HepG2 (cell line): ENCODE measurements around the gene ZC3H13. TPM values are rescaled to one million over a fixed set of nuclear protein-coding genes. Genes with fewer than 3 reads are reported as not detected.

Source experiments
- ATAC-seq: fragments of 200-7000 bp; cut with Tn5 transposase; 3 replicates; pipeline ENCODE4 v1.9.1; 2020; ENCODE audit warnings: mild to moderate bottlenecking, moderate library complexity
- BruUV-seq: library from RNA; stranded (reverse); fragments of 400-500 nt; replicated peaks from 2 replicates; lab custom pipeline; 2021; lab: Mats Ljungman, UMichigan
- CTCF ChIA-PET: fragments of 300-600 bp; formaldehyde crosslinking; extraction: SDS; loops from one replicate; lab custom pipeline; 2021; ENCODE audit warnings: low total read pairs, inconsistent platforms, low intra/inter-chr PET ratio; lab: Yijun Ruan, JAX
- POLR2A ChIA-PET: fragments of 350-600 bp; sonication (Branson Sonifier 250); formaldehyde crosslinking; loops from one replicate; lab custom pipeline; 2020; ENCODE audit warnings: antibody characterized with exemption, inconsistent platforms; lab: Yijun Ruan, JAX
- DNase-seq: peaks from one replicate; pipeline ENCODE4 v3.0.0-alpha.2; 2015; ENCODE audit warnings: low spot score
- FAIRE-seq: peaks from 3 replicates; lab custom pipeline; 2011; peaks lifted over from hg19 to GRCh38; lab: Jason Lieb, UNC
- H2AFZ ChIP-seq: one replicate; pipeline ENCODE4 v1.6.1; 2011; ENCODE audit warnings: low read length, inconsistent platforms
- H3K27ac ChIP-seq: fragments of 300-600 bp; 3 replicates; pipeline ENCODE4 v1.8.0; 2011; ENCODE audit warnings: mixed run types, mild to moderate bottlenecking, mixed read lengths, low read length, inconsistent platforms; ENCODE audit not compliant: insufficient read depth; ENCODE audit errors: extremely low read length
- H3K27me3 ChIP-seq, 2 experiments: fragments of 200-600 bp in 1 of 2; 2 replicates in 1 of 2; 3 replicates in 1 of 2; pipeline versions ENCODE4 v1.6.0 to v1.8.0; 2011; ENCODE audit warnings: low read length in 2 of 2, mild to moderate bottlenecking in 2 of 2, moderate library complexity in 2 of 2, inconsistent platforms in 1 of 2; ENCODE audit not compliant: insufficient read depth in 2 of 2, control insufficient read depth in 1 of 2
- H3K36me3 ChIP-seq, 2 experiments: fragments of 200-600 bp in 1 of 2; replicated peaks in 1 of 2; 2 replicates in 1 of 2; 3 replicates in 1 of 2; pipeline versions ENCODE4 v1.5.1 to v1.8.0; 2011; ENCODE audit warnings: low read length in 2 of 2, inconsistent platforms in 1 of 2; ENCODE audit not compliant: insufficient read depth in 2 of 2, control insufficient read depth in 1 of 2
- H3K4me1 ChIP-seq: 2 replicates; pipeline ENCODE4 v1.5.1; 2012; ENCODE audit warnings: low read length, inconsistent platforms; ENCODE audit not compliant: insufficient read depth
- H3K4me2 ChIP-seq: 2 replicates; pipeline ENCODE4 v1.6.0; 2011; ENCODE audit warnings: low read depth, low read length, inconsistent platforms
- H3K4me3 ChIP-seq, 3 experiments: fragments of 200-600 bp in 1 of 3; sonication (generic), shearing (Covaris generic) in 1 of 3; replicated peaks in 1 of 3; 2 replicates each; pipeline ENCODE4 v1.5.1; 2011 to 2016; ENCODE audit warnings: low read length in 3 of 3, inconsistent platforms in 2 of 3, low read depth in 2 of 3, mild to moderate bottlenecking in 2 of 3, control low read depth in 1 of 3, mixed read lengths in 1 of 3; ENCODE audit not compliant: insufficient read depth in 1 of 3
- H3K79me2 ChIP-seq: one replicate; pipeline ENCODE4 v1.6.1; 2011; ENCODE audit warnings: low read length, inconsistent platforms; ENCODE audit not compliant: insufficient read depth
- H3K9ac ChIP-seq: 2 replicates; pipeline ENCODE4 v1.6.0; 2011; ENCODE audit warnings: mild to moderate bottlenecking, low read depth, low read length, inconsistent platforms; ENCODE audit not compliant: insufficient read depth
- H3K9me3 ChIP-seq: 2 replicates; pipeline ENCODE4 v1.5.1; 2012; ENCODE audit warnings: mild to moderate bottlenecking, low read length
- H4K20me1 ChIP-seq: 2 replicates; pipeline ENCODE4 v1.6.0; 2011; ENCODE audit warnings: inconsistent platforms, mild to moderate bottlenecking, low read length, moderate library complexity; ENCODE audit not compliant: insufficient read depth
- FOXA3 ChIP-seq: IDR thresholded peaks from 2 replicates; pipeline ENCODE4 v1.6.1; 2016; ENCODE audit warnings: missing genetic modification reagents, missing compliant biosample characterization
- FOXO1 ChIP-seq: sonication (generic); formaldehyde crosslinking; IDR thresholded peaks from 2 replicates; pipeline ENCODE4 v1.4.0; 2020; ENCODE audit warnings: missing genetic modification reagents
- HNRNPUL1 ChIP-seq: fragments of 200-400 bp; formaldehyde crosslinking; IDR thresholded peaks from 2 replicates; pipeline ENCODE4 v1.6.1; 2017; ENCODE audit warnings: low read depth, mild to moderate bottlenecking, low read length, moderate library complexity
- IRF2 ChIP-seq: IDR thresholded peaks from 2 replicates; pipeline ENCODE4 v1.6.1; 2018; ENCODE audit warnings: missing genetic modification reagents, missing compliant biosample characterization
- POLR2AphosphoS2 ChIP-seq: IDR thresholded peaks from 2 replicates; pipeline ENCODE4 v1.6.1; 2011; ENCODE audit warnings: low read depth, low read length, improper control_type of control experiment
- RNF2 ChIP-seq: fragments of 450-650 bp; conservative IDR thresholded peaks from 2 replicates; pipeline ENCODE4 v1.6.1; 2016; ENCODE audit warnings: low read depth
- ZBTB14 ChIP-seq: sonication (generic); formaldehyde crosslinking; IDR thresholded peaks from 2 replicates; pipeline ENCODE4 v1.4.0; 2020; ENCODE audit warnings: missing genetic modification reagents
- ZBTB37 ChIP-seq: sonication (generic); formaldehyde crosslinking; IDR thresholded peaks from 2 replicates; pipeline ENCODE4 v1.4.0; 2020; ENCODE audit warnings: mild to moderate bottlenecking, missing genetic modification reagents
- ZNF253 ChIP-seq: sonication (generic); formaldehyde crosslinking; IDR thresholded peaks from 2 replicates; pipeline ENCODE4 v1.8.0; 2022; ENCODE audit warnings: mild to moderate bottlenecking, missing genetic modification reagents, borderline replicate concordance
- ZNF282 ChIP-seq: fragments of 450-650 bp; IDR thresholded peaks from 2 replicates; pipeline ENCODE4 v1.6.1; 2018; ENCODE audit not compliant: partially characterized antibody
- ZNF512 ChIP-seq: sonication (generic); formaldehyde crosslinking; IDR thresholded peaks from 2 replicates; pipeline ENCODE4 v1.4.0; 2020; ENCODE audit warnings: mild to moderate bottlenecking, missing genetic modification reagents
- ZNF569 ChIP-seq: sonication (generic); formaldehyde crosslinking; IDR thresholded peaks from 2 replicates; pipeline ENCODE4 v1.5.0; 2020; ENCODE audit warnings: mild to moderate bottlenecking, missing genetic modification reagents, moderate library complexity, borderline replicate concordance
- in situ Hi-C: cut with HindIII; loops from 2 replicates; pipeline ENCODE4 v1.10.0; 2017; ENCODE audit warnings: low pct_unique_long_range_greater_than_20kb; ENCODE audit not compliant: extremely low pct_ligation_motif_present
- intact Hi-C: fragments of 100-400 bp; cut with micrococcal nuclease; formaldehyde crosslinking; loops from one replicate; pipeline ENCODE4 v1.10.0; 2022; ENCODE audit not compliant: unreplicated experiment
- polyA plus RNA-seq, 8 experiments: library from polyadenylated mRNA; depleted of rRNA in 3 of 8; stranded (reverse) in 7 of 8; unstranded in 1 of 8; fragments of >200 nt; fragmentation: Illumina TruSeq in 4 of 8; extraction: Trizol in 4 of 8; gene quantifications; 2 replicates each; pipeline versions ENCODE4 v1.2.1 to v1.2.3, GENCODE V29; 2011 to 2016; ENCODE audit warnings: low read depth in 4 of 8, missing spikeins in 1 of 8, mixed read lengths in 1 of 8; ENCODE audit not compliant: insufficient read depth in 1 of 8
- total RNA-seq, 5 experiments: library from RNA; depleted of rRNA; stranded (reverse); fragments of >200 nt; fragmentation: Illumina TruSeq; extraction: Trizol; gene quantifications; 2 replicates each; pipeline ENCODE4 v1.2.3, GENCODE V29; 2016; ENCODE audit warnings: low read depth in 1 of 5
- TF ChIP-seq, protein P1 (sequence below): sonication (generic); formaldehyde crosslinking; IDR thresholded peaks from 2 replicates; pipeline ENCODE4; 2020; ENCODE audit warnings: missing genetic modification reagents, mild to moderate bottlenecking, borderline replicate concordance
- TF ChIP-seq, protein P2 (sequence below): sonication (generic); formaldehyde crosslinking; IDR thresholded peaks from 2 replicates; pipeline ENCODE4 v1.4.0; 2020; ENCODE audit warnings: missing genetic modification reagents
- TF ChIP-seq, protein P3 (sequence below): sonication (generic); formaldehyde crosslinking; IDR thresholded peaks from 2 replicates; pipeline ENCODE4 v1.8.1; 2023; ENCODE audit warnings: mild to moderate bottlenecking, missing genetic modification reagents, borderline replicate concordance

Gene ZC3H13
- total and polyA plus RNA-seq, 2 of the 13 experiments (the other 11 are each of a cell fraction or from before 2014, with no cell fraction given), result 2.7 to 23.5 TPM

- TF ChIP-seq, protein P1, sequence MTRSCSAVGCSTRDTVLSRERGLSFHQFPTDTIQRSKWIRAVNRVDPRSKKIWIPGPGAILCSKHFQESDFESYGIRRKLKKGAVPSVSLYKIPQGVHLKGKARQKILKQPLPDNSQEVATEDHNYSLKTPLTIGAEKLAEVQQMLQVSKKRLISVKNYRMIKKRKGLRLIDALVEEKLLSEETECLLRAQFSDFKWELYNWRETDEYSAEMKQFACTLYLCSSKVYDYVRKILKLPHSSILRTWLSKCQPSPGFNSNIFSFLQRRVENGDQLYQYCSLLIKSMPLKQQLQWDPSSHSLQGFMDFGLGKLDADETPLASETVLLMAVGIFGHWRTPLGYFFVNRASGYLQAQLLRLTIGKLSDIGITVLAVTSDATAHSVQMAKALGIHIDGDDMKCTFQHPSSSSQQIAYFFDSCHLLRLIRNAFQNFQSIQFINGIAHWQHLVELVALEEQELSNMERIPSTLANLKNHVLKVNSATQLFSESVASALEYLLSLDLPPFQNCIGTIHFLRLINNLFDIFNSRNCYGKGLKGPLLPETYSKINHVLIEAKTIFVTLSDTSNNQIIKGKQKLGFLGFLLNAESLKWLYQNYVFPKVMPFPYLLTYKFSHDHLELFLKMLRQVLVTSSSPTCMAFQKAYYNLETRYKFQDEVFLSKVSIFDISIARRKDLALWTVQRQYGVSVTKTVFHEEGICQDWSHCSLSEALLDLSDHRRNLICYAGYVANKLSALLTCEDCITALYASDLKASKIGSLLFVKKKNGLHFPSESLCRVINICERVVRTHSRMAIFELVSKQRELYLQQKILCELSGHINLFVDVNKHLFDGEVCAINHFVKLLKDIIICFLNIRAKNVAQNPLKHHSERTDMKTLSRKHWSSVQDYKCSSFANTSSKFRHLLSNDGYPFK (CRISPR knock-in tag), result no peak
- no peak for TF ChIP-seq FOXA3
- TF ChIP-seq ZNF569 (CRISPR knock-in tag), result no peak
- no peak for TF ChIP-seq FOXO1 (CRISPR knock-in tag)
- TF ChIP-seq RNF2, result no peak
- TF ChIP-seq ZBTB37, result no peak
- TF ChIP-seq, all 625 proteins: peak for 0
Measured at GRCh38 chr13:46088821-46089562, 36.4 kb upstream of the ZC3H13 start (continued).

DNA sequence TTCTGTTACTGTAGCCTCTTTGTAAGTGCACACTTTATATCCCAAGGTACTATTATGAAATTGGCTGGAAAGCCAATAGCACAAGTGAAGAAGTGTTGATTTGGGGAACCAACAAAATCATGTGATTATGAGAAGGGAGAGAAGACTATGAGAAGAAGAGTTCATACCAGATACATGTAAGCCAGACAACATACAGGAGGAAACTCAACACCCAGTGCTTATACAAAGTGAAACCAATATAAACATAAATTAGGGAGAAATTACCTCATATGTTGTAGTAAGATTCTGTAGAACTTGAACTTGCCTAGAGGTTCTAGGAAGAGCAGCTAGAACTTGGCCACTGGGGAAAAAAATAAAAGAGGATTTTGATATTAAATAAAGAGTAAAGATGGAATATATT is 34.9 kb upstream of the ZC3H13 start:
- Histone ChIP-seq H4K20me1 (no peaks in the 10 kb centered on the region), H3K9me3 (no peaks in the 10 kb centered on the region), H3K4me3 (no peak overlapping the region), H3K4me1 (no peaks in the 10 kb centered on the region), H2AFZ (no peak overlapping the region), H3K27me3 (no peaks in the 10 kb centered on the region), H3K36me3 (peaks cover 13 to 50% of the 10 kb centered on the region in 2 experiments), H3K9ac (no peak overlapping the region), H3K79me2 (peaks cover 23% of the 10 kb centered on the region), H3K4me2 (no peak overlapping the region), H3K27ac (no peak overlapping the region)
- intact Hi-C loops (no loop called here), in situ Hi-C loops (no loop called here)
- CTCF ChIA-PET, result no interaction called here
- no TSS peak for BruUV-seq
- DNase-seq (no peak), FAIRE-seq (no peak), ATAC-seq (no peak)
- POLR2A ChIA-PET, result no interaction called here
- no peak for TF ChIP-seq ZBTB14 (CRISPR knock-in tag)
- no peak for TF ChIP-seq HNRNPUL1
- no peak for TF ChIP-seq POLR2AphosphoS2
- TF ChIP-seq, protein P2, sequence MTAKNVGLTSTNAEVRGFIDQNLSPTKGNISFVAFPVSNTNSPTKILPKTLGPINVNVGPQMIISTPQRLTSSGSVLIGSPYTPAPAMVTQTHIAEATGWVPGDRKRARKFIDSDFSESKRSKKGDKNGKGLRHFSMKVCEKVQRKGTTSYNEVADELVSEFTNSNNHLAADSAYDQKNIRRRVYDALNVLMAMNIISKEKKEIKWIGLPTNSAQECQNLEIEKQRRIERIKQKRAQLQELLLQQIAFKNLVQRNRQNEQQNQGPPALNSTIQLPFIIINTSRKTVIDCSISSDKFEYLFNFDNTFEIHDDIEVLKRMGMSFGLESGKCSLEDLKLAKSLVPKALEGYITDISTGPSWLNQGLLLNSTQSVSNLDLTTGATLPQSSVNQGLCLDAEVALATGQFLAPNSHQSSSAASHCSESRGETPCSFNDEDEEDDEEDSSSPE (CRISPR knock-in tag), result no peak
- no peak for TF ChIP-seq ZNF282
- no peak for TF ChIP-seq IRF2 (CRISPR knock-in tag)
- TF ChIP-seq ZNF253 (CRISPR knock-in tag), result no peak
- TF ChIP-seq, protein P3, sequence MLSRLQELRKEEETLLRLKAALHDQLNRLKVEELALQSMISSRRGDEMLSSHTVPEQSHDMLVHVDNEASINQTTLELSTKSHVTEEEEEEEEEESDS (CRISPR knock-in tag), result no peak
- no peak for TF ChIP-seq ZNF512 (CRISPR knock-in tag)
